Measurements from ENCODE around the gene SLC13A2.
"Not testable (repeated sequence)": the region's sequence is repeated elsewhere in the genome, so short reads cannot be mapped to it uniquely, and the experiment has no call there.

Gene SLC13A2

GRCh38 chr17:28466521-28467048, 6.9 kb upstream of the SLC13A2 start:
- no peak for TF ChIP-seq POLR2A (IDR thresholded peaks at IDR 0.05; ENCODE audit: low read depth, low read length)
- FAIRE-seq (no peak), DNase-seq (ENCODE audit: insufficient read length, low spot score) (no peak)

GRCh38 chr17:28467456-28468025, 5.9 kb upstream of the SLC13A2 start:
- FAIRE-seq (no peak), DNase-seq (ENCODE audit: insufficient read length, low spot score) (no peak)
- no peak for TF ChIP-seq POLR2A (IDR thresholded peaks at IDR 0.05; ENCODE audit: low read depth, low read length)

- DNase-seq (ENCODE audit: insufficient read length, low spot score); FAIRE-seq: not testable (repeated sequence)
Measured at GRCh38 chr17:28468033-28468735, 5.3 kb upstream of the SLC13A2 start.

GRCh38 chr17:28468781-28469180, 4.7 kb upstream of the SLC13A2 start:
- DNase-seq (ENCODE audit: insufficient read length, low spot score) = no peak
- FAIRE-seq = no peak
- no peak for TF ChIP-seq POLR2A (IDR thresholded peaks at IDR 0.05; ENCODE audit: low read depth, low read length)

GRCh38 chr17:28469376-28469775, 4.1 kb upstream of the SLC13A2 start:
- no peak for FAIRE-seq
- no peak for TF ChIP-seq POLR2A (IDR thresholded peaks at IDR 0.05; ENCODE audit: low read depth, low read length)
- no peak for DNase-seq (ENCODE audit: insufficient read length, low spot score)

- DNase-seq (ENCODE audit: insufficient read length, low spot score) (no peak), FAIRE-seq (no peak)
- no peak for TF ChIP-seq POLR2A (IDR thresholded peaks at IDR 0.05; ENCODE audit: low read depth, low read length)
Measured at GRCh38 chr17:28470266-28470913, 3.1 kb upstream of the SLC13A2 start.

- no peak for DNase-seq (ENCODE audit: insufficient read length, low spot score)
- FAIRE-seq = no peak
- no peak for TF ChIP-seq POLR2A (IDR thresholded peaks at IDR 0.05; ENCODE audit: low read depth, low read length)
Measured at GRCh38 chr17:28470914-28471366, 2.5 kb upstream of the SLC13A2 start.

- no peak for FAIRE-seq
- no peak for DNase-seq (ENCODE audit: insufficient read length, low spot score)
- TF ChIP-seq POLR2A (IDR thresholded peaks at IDR 0.05; ENCODE audit: low read depth, low read length) = no peak
Measured at GRCh38 chr17:28471531-28472342, 1.7 kb upstream of the SLC13A2 start.

GRCh38 chr17:28472871-28473497, 460 bp upstream of the SLC13A2 start:
- DNase-seq (ENCODE audit: insufficient read length, low spot score) = no peak
- no peak for FAIRE-seq
- TF ChIP-seq POLR2A (IDR thresholded peaks at IDR 0.05; ENCODE audit: low read depth, low read length) = no peak

GRCh38 chr17:28474111-28474531, 677 bp downstream of the SLC13A2 start:
- FAIRE-seq = no peak
- no peak for TF ChIP-seq POLR2A (IDR thresholded peaks at IDR 0.05; ENCODE audit: low read depth, low read length)
- no peak for DNase-seq (ENCODE audit: insufficient read length, low spot score)

- DNase-seq (ENCODE audit: insufficient read length, low spot score) = no peak
Measured at GRCh38 chr17:28475151-28475900, 1.9 kb downstream of the SLC13A2 start.

GRCh38 chr17:28476076-28476865, 2.8 kb downstream of the SLC13A2 start:
- DNase-seq (ENCODE audit: insufficient read length, low spot score) (no peak), FAIRE-seq (no peak)
- TF ChIP-seq POLR2A (IDR thresholded peaks at IDR 0.05; ENCODE audit: low read depth, low read length) = no peak

More at GRCh38 chr17:28475151-28475900, 1.9 kb downstream of the SLC13A2 start:
- no peak for FAIRE-seq
- no peak for TF ChIP-seq POLR2A (IDR thresholded peaks at IDR 0.05; ENCODE audit: low read depth, low read length)

All from H54 (cell line).